Left ventricle myocardium superior (tissue), 1 donor: ENCODE measurements around the gene OPTN. TPM values are rescaled to one million over a fixed set of nuclear protein-coding genes. Genes with fewer than 3 reads are reported as not detected.
"Not testable (repeated sequence)": the region's sequence is repeated elsewhere in the genome, so short reads cannot be mapped to it uniquely, and the experiment has no call there.

Experiments
- ATAC-seq: fragments of 200-7000 bp; cut with Tn5 transposase; one replicate; pipeline ENCODE4 v1.9.1; 2020; ENCODE audit warnings: mild to moderate bottlenecking, moderate library complexity
- DNase-seq: peaks from one replicate; pipeline ENCODE4 v3.0.0-alpha.2; 2020
- intact Hi-C: fragments of 100-400 bp; cut with micrococcal nuclease; formaldehyde crosslinking; loops from one replicate; pipeline ENCODE4 v1.11.0; 2022
- total RNA-seq: library from RNA; stranded (reverse); fragmentation: NEBNext Ultra II Directional; extraction: Animal tissue kit (Norgen Biotek cat#: 25700); gene quantifications from one replicate; pipeline ENCODE4 v1.2.1, GENCODE V29; 2021
- donor health status: DM: no; HTN: yes; CAD: no; lungs with severe emphysema.

The OPTN gene
- total RNA-seq, 1 donor from 2014 or later: 167 TPM

DNA sequence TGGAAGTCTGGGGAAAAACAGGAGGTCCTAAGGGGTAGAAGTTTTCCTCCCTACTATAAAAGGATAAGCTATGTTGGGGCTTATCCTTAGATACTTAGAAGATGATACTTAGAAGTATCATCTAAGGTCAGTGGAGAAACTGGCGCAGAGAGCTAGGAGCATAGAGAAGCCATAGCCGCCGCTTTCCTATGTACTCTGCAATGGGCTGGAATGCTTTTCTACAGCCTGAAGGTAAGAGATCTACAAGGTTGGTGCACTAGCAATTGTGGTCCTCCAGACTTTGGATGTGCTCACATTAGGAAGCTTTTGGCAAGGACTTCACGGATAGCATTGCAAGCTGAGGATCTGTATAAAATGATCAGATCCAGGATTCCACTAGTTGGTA lies 12.4 kb upstream of the OPTN start:
- intact Hi-C loops: no loop called here
- no peak for ATAC-seq
- no peak for DNase-seq

DNA sequence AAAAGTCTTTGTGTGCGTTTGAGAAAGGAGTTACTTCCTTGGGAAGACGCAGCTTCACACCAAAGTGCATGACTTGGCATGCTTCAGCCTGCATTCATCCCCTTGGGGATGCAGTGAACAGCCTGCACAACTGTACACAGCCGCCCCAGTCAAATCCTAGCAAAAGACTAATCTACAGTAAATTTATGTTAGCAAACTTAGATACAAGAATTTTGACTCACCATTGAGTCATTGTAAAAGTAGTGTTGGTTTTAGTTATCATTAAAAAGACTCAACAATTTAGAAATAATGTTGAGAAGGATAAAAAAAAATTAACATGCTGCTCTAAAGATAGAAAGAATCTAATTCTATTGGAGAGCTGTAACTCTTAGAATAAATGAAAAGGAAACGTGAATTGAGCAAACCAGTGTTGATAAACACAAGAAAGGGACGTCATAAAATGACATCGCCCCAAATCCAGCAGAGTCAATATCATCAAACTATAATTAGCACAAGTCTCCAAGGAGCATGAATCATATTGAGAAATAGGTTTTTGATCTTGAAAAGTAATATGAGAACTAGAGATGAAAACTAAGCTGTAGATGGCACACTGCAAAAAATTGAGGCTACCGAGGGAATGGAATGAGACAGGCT lies 11.9 kb upstream of the OPTN start:
- DNase-seq (no peak), ATAC-seq (peak; percentile 40)
- intact Hi-C loops: no loop called here

DNA sequence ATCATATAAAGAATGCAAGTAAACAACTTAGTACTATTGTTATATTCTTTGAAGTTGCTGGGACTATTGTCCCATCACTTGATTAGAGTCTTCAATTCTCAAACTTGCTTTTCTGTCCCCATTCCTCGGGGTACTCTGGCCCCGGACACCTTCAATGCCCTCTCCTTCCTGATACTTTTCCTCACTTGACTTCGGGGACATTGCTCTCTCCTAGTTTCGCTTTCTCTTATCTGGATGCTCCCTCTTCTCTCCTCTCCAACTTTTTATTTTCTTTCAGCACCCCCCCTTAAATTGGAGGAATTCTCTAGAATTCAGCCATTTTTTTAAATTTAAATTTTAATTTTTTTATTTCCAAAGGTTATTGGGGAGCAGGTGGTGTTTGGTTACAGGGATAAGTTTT lies 10.6 kb upstream of the OPTN start:
- no peak for ATAC-seq
- no peak for DNase-seq
- intact Hi-C loops: no loop called here

DNA sequence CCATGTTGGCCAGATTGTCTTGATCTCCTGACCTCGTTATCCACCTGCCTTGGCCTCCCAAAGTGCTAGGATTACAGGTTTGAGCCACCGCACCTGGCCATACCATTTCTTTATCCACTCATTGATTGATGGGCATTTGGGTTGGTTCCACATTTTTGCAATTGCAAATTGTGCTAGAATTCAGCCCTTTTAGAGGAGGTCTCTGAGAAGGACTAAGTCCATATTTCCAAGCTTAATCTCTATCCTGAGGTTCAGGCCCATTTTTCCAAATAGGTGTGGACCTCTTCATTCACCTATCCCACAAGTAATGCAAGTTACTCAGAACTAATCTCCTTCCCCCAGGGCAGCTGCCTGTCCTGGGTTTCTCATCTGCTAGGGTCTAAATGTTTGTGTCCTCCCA lies 9.7 kb upstream of the OPTN start:
- intact Hi-C loops: no loop called here

DNA sequence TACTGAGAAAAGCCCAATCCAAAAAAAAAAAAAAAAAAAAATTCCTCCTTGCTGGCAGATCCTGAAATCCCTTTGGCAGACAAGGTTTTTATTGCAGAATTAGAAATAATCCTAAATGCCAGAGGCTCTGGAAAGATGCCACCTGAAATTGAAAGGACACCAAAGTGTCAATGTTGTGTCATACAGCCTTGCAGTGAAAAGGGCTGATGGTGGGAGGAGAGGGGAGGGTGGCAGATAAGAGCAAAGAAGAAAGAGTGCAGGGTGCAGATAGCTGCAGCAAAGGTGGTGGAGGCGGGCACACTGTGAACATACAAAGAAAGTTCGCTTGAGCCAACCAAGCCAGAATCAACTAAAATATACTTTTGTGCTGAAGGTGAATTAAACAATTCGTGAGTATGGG lies 8.2 kb upstream of the OPTN start:
- intact Hi-C loops: no loop called here
- ATAC-seq: no peak

More for the DNA sequence above, 9.7 kb upstream of the OPTN start:
- DNase-seq: no peak
- ATAC-seq: no peak

DNA sequence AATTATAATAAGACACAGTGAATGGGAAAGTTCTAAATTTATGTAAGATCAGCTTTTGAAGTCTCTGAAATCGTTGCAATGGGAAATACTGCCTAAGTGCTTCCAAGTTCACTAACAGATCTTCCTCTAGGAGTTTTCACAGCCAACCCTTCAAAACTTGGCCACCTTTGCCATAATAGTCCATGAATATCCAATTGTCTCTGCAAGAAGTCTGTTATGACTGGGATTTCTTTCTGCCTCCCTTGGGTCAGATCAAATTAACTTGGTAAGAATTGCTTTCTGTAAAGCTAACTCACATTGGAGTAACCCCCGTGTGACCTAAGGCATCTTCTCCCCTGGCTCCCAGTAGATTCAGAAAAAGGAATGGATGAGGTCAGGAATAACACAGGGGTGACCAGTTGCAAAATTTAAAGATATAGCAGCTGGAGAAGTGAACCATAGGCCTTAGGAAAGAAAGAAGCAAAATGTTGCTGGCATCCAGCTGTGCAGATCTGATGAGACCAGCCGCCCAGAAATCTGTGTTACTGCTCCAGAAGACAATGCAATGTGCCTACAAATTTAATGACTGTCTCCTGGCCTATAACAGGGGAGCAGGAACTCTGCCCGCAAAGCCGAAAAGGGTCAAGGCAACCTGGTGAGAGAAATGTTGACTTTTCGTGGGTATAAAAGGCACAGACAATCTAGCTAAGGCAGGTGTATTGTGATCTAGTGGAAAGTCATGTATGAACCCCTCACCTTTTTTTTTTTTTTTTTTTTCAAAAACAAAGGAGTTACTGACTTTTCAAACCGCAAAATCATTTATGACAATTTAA lies 7.5 kb upstream of the OPTN start:
- DNase-seq (no peak), ATAC-seq (peak; percentile 87)
- intact Hi-C loops: no loop called here

More for the DNA sequence above, 8.2 kb upstream of the OPTN start:
- no peak for DNase-seq

DNA sequence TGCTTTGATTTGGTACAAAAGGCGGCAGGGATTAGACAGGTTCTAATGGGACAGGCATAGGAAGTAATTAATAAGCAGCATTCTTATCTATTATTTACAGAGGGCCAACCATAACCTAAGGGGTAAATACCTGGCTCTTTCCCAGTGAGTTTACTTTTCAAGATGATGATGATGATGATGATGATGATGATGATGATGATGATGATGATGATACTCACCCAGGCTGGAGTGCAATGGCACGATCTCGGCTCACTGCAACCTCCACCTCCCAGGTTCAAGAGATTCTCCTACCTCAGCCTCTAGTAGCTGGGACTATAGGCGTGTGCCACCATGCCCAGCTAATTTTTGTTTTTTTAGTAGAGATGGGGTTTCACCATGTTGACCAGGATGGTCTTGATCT lies 5.9 kb upstream of the OPTN start:
- ATAC-seq, intact Hi-C loops, DNase-seq: not testable (repeated sequence)

DNA sequence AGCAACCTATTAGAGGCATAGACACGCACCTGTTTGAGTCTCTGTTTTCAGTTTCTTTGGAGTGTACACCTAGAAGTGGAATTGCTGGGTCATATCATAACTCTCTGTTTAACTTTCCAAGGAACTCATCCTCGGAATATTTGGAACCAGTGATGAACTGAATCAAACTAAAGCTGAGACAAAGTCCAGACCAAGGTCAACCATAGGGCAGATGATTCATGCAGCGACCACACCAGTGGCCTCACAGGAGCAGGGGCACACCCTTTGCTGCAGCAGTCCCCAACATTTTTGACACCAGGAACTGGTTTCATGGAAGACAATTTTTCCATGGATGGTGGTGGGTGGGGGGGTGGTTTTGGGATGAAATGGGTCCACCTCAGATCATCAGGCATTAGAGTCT lies 4.9 kb upstream of the OPTN start:
- intact Hi-C loops: no loop called here
- no peak for ATAC-seq
- DNase-seq: no peak

DNA sequence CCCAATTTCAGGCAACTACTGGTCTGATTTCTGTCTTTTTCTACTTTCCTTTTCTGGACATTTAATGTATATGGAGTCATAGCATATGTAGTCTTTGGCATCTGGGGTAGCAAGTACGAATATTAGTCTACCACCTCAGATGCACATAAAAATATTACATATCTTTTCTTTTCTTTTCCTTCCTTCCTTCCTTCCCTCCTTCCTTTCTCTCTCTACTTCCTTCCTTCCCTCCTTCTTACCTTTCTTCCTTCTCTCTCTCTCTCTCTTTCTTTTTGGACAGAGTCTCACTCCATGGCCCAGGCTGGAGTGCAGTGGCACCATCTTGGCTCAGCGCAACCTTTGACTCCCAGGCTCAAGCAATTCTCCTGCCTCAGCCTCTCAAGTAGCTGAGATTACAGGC lies 4.0 kb upstream of the OPTN start:
- DNase-seq (no peak), ATAC-seq (no peak)
- intact Hi-C loops: no loop called here

DNA sequence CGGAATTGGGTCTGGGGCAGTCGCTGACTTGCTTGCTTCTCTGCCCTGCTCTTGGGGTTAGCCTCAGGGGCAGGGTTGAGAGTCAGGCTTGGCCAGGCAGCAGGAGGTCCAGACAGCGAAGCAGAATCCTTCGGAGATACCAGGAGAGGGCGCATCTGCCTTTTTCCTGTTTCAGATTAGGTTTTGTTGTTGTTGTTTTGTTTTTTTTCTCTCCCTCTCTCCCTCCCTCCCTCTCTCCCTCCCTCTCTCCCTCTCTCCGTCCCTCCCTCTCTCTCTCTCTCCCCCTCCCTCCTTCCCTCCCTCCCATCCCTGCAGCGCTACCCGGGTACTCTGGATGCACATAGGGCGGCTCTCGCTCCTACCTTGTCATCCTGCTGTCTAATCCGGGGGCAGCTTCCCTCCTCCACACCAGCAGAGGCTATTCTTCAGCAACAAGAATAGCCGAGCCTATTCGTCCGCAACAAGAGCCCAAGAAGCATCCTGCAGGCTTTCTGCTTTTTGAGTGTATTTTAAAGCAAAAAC lies 758 bp upstream of the OPTN start:
- DNase-seq (no peak), ATAC-seq (peak; percentile 33)
- intact Hi-C loops: no loop called here

DNA sequence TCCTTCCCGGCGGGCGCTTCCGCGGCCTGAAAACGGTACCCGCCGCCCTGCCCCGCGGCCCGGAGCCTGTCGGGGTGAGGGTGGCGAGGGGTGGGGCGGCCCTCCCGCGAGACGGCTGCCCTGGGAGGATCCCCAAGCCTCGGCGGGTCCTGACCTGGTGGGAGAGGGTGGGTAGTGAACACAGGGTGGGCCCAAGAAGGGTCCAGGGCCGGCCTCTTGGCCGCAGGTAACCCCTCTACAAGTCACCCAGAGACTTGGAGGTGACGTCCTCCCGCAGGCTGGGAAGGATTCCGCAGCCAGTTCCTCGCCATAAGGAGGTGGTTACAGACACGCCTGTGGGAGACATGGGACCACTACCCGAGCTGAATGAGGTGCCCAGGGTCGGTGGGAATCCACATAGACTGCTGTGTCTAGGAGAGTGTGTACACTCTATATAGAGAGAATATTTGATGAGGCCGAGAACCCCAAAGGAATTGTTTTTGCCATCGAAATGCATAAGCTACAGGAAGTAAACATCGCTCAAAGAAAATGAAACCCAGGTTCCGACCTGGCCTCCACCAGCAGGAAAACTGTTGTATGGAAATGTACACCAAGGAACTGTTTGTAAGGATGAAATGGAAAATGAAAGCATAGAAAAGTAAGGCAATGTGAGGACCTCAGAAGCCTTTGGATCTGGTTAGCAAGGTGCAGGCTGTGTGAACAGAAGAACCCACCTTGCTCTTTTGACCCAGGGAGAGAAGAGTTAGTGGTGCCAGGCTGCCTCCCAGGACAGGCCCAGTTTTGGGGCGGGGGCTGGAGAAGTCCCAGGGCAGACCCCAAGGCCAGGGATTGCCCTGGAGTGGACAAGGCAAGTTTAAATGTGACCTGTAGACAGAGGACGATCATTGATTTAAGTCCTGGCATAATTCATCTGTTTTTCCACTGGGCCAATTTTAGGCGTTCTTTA lies 659 bp downstream of the OPTN start:
- intact Hi-C loops: no loop called here
- DNase-seq: no peak
- ATAC-seq: peak; percentile 52

DNA sequence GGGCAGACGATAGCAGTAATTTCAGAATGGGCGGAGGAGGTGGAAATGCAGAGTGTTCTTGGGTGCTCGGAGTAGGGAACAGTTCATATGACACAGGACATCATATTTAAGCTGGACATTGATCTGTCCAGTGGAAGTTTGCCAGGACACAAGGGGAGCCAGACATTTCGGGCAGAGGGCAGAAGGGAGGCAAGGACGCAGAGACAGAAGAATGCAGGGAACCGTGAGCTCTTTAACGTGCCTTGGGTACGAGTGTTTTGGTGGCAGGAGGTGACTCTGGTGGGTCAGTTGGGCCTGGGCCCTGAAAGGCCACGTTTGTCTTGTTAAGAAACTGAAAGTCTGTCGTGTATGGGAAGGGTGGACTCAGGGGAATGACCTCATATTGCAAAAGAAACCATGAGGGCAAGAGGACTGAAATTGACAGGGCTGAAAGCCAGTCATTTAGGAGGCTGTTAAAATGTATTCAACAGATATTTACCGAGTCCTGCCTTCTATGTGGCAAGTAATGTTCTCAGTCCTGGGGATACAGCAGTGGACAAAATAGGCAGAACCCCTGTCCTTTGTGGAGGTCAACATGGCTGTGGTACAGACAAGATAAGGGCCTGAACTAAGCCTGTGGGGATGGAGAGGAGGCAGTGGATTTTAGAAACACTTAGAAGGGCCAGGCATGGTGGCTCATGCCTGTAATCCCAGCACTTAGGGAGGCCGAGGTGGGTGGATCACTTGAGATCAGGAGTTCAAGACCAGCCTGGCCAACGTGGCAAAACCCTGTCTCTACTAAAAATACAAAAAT lies 2.2 kb downstream of the OPTN start:
- intact Hi-C loops: no loop called here
- DNase-seq: no peak
- peak; percentile 8 for ATAC-seq

DNA sequence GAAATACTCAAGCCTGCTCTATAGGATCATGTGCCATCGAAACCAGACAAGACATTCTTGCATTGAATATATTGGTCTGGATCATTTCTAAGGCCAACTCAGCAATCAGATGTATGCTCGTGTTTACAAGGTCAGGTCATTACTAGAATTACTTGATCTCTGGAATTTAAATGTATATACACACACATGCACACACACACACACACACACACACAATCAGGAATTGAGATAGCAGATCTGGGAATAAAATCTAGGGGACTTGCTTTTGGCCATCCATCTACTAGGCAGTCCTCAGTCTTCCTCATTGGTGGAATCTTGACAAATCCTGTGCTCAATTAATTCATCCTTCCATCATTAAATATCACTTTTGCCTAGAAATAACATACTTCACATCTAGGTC lies 3.6 kb downstream of the OPTN start:
- ATAC-seq (no peak), DNase-seq (no peak)
- intact Hi-C loops: no loop called here

DNA sequence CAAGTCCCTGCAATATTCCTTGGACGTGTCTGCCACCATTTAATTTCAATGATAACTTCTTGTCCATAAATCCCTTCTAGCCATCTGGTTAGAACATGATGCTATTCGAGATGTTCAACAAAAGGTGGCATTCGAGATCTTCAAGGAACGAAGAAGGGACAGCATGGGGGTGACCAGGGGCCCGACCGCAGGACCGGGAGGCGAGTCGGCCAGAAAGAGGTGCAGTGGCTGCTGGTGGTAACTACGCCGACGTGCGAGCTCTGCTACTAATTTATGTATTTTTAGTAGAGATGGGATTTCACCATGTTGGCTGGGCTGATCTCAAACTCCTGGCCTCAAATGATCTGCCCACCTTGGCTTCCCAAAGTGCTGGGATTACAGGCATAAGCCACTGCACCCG lies 4.7 kb downstream of the OPTN start:
- DNase-seq (no peak), ATAC-seq (no peak)
- intact Hi-C loops: no loop called here

DNA sequence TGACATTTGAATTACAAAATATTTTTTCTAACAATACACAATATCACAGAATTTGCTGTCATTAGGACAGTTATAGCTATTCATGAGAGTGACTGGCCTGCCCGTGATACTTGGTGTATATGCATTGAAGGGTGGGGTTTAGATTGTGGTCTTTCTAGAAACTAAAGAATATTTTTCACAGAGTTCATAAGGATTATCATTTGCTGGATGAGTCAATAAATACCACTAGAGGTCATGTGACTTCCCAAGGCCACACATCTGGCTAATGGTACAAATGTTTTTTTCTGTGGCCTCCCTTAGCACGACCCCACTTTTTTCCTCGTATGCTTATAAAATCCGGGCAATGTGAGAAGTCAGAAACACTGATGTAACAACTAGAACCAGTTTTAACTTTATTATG lies 5.2 kb downstream of the OPTN start:
- intact Hi-C loops: no loop called here
- ATAC-seq (no peak), DNase-seq (no peak)

DNA sequence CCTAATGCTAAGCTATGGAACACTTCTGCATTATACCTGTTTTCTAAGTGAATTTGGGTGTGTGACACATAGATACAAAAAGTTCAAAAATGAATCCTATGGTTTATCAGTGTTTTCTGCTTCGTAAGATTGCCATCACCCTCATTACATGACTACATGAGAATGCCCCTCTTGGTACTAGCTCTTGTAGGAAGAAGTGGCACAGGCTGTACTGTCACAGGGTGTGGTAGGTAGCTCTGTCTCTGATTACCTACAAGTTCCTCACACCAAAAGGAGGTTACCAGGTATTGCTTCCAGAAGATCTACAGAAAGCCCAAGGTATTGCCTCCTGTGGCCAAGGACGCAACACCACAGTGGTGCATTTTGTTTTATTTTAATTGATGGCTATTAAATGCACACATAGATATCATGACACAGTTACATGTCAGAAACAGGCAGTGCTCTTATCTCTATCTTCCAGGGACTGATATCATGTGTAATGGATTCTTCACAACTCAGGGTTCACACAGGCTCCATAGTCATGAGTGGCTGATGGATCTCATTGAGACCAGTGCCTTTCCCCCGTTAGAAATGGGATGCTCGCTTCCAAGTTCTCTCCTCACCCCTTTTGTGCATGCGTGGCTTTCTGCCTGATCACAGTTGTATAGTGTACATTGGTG lies 6.6 kb downstream of the OPTN start:
- intact Hi-C loops: no loop called here

DNA sequence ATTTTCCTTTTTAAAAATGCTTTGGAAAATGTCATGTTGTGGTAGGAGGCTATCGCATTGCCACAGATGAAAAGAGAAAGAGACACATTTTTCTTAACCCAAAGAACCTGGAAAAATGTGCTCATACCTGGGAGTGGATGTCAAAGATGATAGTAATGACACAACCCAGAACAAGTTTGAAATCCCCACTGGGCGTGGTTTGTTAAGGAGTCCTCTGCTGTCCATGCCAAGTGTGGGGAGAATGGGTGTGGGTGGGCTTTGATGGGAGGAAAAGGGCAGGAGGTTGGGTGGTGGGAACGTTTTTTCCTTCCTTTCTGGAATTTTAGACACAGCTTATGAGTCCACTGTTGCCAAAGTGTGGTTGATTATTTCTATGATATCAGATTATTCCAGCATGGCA lies 10.9 kb downstream of the OPTN start:
- DNase-seq (no peak), ATAC-seq (no peak)
- intact Hi-C loops: no loop called here

More for the DNA sequence above, 6.6 kb downstream of the OPTN start:
- no peak for ATAC-seq
- DNase-seq: no peak

DNA sequence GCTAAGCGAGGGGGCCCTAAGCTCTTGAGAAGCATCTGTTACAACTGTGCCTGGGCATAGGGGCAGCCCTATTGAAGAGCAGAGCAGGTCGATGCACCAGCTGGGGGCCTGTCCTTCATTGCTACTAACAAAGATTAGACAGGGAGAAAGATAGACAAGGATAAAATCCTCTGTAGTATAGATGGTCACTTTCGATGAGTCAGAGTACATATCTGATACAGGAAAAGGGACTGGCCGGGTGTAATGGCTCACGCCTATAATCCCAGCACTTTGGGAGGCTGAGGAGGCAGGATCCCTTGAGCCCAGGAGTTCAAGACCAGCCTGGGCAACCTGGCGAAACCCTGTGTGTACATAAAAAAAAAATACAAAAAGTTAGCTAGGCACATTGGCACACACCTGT lies 13.6 kb downstream of the OPTN start:
- no peak for ATAC-seq
- intact Hi-C loops: no loop called here
- DNase-seq: no peak
